ENCODE results near the gene CAST.

DNA sequence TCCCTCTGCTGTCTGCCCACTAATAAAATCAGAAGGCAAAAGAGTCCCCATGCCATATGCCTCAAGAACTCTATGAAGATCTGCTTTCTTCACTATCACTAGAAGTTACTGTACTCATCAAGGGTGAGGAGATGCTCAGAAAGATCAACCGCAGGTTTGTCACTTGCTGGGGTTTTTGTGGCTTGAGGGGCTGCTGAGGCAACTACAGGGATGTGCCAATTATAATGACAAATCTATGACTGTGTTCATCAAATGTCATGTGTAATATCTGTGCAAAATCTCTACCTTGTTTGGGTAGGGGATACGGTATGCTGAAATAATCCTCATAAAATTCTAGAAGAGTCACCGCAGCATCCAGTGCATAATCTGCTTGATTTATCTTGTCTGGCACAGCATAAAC lies 132.6 kb downstream of the CAST start:
- TF ChIP-seq, protein P1, sequence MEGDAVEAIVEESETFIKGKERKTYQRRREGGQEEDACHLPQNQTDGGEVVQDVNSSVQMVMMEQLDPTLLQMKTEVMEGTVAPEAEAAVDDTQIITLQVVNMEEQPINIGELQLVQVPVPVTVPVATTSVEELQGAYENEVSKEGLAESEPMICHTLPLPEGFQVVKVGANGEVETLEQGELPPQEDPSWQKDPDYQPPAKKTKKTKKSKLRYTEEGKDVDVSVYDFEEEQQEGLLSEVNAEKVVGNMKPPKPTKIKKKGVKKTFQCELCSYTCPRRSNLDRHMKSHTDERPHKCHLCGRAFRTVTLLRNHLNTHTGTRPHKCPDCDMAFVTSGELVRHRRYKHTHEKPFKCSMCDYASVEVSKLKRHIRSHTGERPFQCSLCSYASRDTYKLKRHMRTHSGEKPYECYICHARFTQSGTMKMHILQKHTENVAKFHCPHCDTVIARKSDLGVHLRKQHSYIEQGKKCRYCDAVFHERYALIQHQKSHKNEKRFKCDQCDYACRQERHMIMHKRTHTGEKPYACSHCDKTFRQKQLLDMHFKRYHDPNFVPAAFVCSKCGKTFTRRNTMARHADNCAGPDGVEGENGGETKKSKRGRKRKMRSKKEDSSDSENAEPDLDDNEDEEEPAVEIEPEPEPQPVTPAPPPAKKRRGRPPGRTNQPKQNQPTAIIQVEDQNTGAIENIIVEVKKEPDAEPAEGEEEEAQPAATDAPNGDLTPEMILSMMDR (IDR thresholded peaks at IDR 0.05; ENCODE audit: insufficient read depth, low read length, poor library complexity, severe bottlenecking): no peak
- TF ChIP-seq EZH2phosphoT487 (conservative IDR thresholded peaks at IDR 0.05; ENCODE audit: low read length): no peak

Measured in SU-DHL-6 (cell line).